NCI-H1694 (cell line): ENCODE measurements around the gene NUMA1.

Experiments used
- DNase-seq: peaks from one replicate; lab custom pipeline; 2025; lab: John Stamatoyannopoulos, UW

Gene NUMA1

GRCh38 chr11:72080326-72081183, at the start of gene NUMA1, which contains the start of gene LRRC51:
Gene NUMA1, minus strand, starts transcription at chr11:72080542. Its CDS starts 44,599 bp downstream, at chr11:72035943.
Gene LRRC51, plus strand, starts transcription at chr11:72080850. Its CDS starts 8,234 bp downstream, at chr11:72089084.
- peak; percentile 98 for DNase-seq

GRCh38 chr11:72129381-72129780, 49.0 kb upstream of the NUMA1 start:
- no peak for DNase-seq

GRCh38 chr11:72127923-72128322, 47.6 kb upstream of the NUMA1 start:
- DNase-seq = no peak

- no peak for DNase-seq
These were observed 45.6 kb upstream of the NUMA1 start for GRCh38 chr11:72125956-72126355.

GRCh38 chr11:72124046-72124445, 43.7 kb upstream of the NUMA1 start:
- no peak for DNase-seq

- no peak for DNase-seq
These were observed 42.8 kb upstream of the NUMA1 start for GRCh38 chr11:72123117-72123653.

GRCh38 chr11:72122607-72123006, 42.3 kb upstream of the NUMA1 start:
- DNase-seq = no peak

GRCh38 chr11:72120930-72121329, 40.6 kb upstream of the NUMA1 start:
- DNase-seq = no peak

- DNase-seq = no peak
These were observed 38.9 kb upstream of the NUMA1 start for GRCh38 chr11:72119198-72119597.

GRCh38 chr11:72116019-72116755, 35.8 kb upstream of the NUMA1 start:
- DNase-seq = no peak

- DNase-seq = no peak
These were observed 34.2 kb upstream of the NUMA1 start for GRCh38 chr11:72114570-72114969.

GRCh38 chr11:72112978-72113808, 32.9 kb upstream of the NUMA1 start:
- no peak for DNase-seq

- peak; percentile 98 for DNase-seq
These were observed 32.0 kb upstream of the NUMA1 start, which contains the start of gene ANAPC15 for GRCh38 chr11:72112143-72112977. Gene ANAPC15, minus strand, starts transcription at chr11:72112695. Its CDS starts 1,419 bp downstream, at chr11:72111276.

- DNase-seq = no peak
These were observed 31.2 kb upstream of the NUMA1 start for GRCh38 chr11:72111300-72112142.

GRCh38 chr11:72105888-72106287, 25.5 kb upstream of the NUMA1 start, which contains the start of gene TOMT:
Gene TOMT, plus strand, starts transcription at chr11:72105924. Its CDS starts 28 bp downstream, at chr11:72105952.
- DNase-seq = no peak

GRCh38 chr11:72103754-72104167, 23.4 kb upstream of the NUMA1 start:
- DNase-seq = no peak

GRCh38 chr11:72102946-72103753, 22.8 kb upstream of the NUMA1 start, which contains the start of gene LAMTOR1:
Gene LAMTOR1, minus strand, starts transcription at chr11:72103297. Its CDS starts 73 bp downstream, at chr11:72103224.
- DNase-seq = peak; percentile 95

GRCh38 chr11:72102631-72102945, 22.2 kb upstream of the NUMA1 start:
- no peak for DNase-seq

GRCh38 chr11:72102162-72102561, 21.8 kb upstream of the NUMA1 start:
- DNase-seq = no peak
